Activated T-cell treated with anti-CD3 and anti-CD28 coated beads, Interleukin-2, amount 50 U/mL, for 24 hours (primary cell): ENCODE measurements around the gene ZNF646.
"Not testable (repeated sequence)": the region's sequence is repeated elsewhere in the genome, so short reads cannot be mapped to it uniquely, and the experiment has no call there.

ENCODE experiments used
- DNase-seq: peaks from one replicate; pipeline ENCODE4 v3.0.0-alpha.2; 2020
- H3K27ac Mint-ChIP-seq: 2 replicates; pipeline ENCODE4 v1.8.0; 2020; ENCODE audit warnings: mild to moderate bottlenecking, mixed read lengths
- H3K27me3 Mint-ChIP-seq: 2 replicates; pipeline ENCODE4 v1.8.0; 2020; ENCODE audit warnings: mixed read lengths
- H3K36me3 Mint-ChIP-seq: 2 replicates; pipeline ENCODE4 v1.8.0; 2020; ENCODE audit warnings: low read depth, mixed read lengths
- H3K4me1 Mint-ChIP-seq: 2 replicates; pipeline ENCODE4 v1.8.0; 2020; ENCODE audit warnings: low read depth, mixed read lengths
- H3K4me3 Mint-ChIP-seq: 2 replicates; pipeline ENCODE4 v1.8.0; 2020; ENCODE audit warnings: mild to moderate bottlenecking, moderate library complexity, mixed read lengths
- H3K9me3 Mint-ChIP-seq: 2 replicates; pipeline ENCODE4 v1.8.0; 2020; ENCODE audit warnings: mixed read lengths

The ZNF646 gene

GRCh38 chr16:31099860-31100638 is 25.8 kb downstream of the ZNF646 start:
- DNase-seq: no peak
- Mint-ChIP-seq H3K4me3 (no peak overlapping the region), H3K4me1 (peaks cover 9% of the 10 kb centered on the region), H3K27me3 (no peaks in the 10 kb centered on the region), H3K36me3 (no peaks in the 10 kb centered on the region), H3K27ac (no peak overlapping the region), H3K9me3 (no peaks in the 10 kb centered on the region)

DNA sequence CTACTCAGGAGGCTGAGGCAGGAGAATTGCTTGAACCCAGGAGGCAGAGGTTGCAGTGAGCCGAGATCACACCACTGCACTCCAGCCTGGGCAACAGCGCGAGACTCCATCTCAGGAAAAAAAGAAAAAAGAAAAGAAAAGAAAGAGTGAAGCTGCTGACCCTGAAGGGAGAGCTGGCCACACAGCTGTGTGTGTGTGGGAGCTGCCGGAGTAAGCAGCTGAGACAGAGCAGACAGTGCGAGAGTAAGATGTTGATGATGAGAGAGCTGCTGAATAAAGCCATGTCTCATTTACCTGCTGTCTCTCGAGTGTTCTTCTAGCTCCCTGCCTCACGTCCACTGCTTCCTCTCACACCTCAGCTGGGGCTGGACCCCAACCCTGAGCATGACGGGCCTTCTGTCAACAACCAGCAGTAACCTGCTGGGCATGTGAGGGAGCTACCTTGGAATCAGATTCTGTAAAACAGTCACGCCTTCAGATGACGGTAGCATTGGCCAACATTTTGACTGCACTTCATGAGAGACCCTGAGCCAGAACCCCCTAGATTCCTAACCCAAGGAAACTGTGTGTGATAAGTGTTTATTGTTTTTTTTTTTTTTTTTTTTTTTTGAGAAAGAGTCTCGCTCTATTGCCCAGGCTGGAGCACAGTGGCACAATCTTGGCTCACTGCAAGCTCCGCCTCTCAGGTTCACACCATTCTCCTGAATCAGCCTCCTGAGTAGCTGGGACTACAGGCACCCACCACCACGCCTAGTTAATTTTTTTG is 26.8 kb downstream of the ZNF646 start:
- not testable (repeated sequence) for H3K4me1 Mint-ChIP-seq, H3K9me3 Mint-ChIP-seq, H3K27me3 Mint-ChIP-seq, DNase-seq, H3K27ac Mint-ChIP-seq, H3K4me3 Mint-ChIP-seq, H3K36me3 Mint-ChIP-seq

DNA sequence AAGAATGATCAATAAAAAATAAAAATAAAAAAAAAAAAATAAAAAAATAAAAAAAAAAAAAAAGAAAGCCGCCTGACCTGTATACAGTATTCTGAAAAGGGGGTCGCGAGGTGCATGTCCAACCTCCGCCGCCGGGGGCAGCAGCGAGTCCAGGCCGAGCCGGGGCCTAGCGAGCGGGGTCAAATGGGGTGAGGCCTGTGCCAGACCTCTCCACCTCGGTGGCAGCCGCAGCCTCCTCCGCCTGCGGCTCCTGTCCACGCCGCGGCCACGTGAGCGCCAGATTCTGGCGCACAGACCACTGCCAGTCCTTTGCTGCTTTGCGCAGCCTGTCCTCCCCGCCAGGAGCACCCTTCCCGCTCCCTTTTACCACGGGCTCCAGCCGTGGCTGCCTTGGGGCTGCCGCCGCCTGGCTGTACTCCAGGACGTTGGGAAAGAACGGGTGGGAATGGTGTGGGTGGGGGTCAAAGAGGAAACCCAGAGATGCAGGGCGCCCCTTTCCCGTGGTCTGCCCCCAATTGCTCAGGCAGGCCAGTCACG is 31.5 kb downstream of the ZNF646 start:
- Mint-ChIP-seq H3K4me3 (peak overlapping the region; percentile 47), H3K4me1 (peaks cover 33% of the 10 kb centered on the region), H3K27ac (peak overlapping the region; percentile 80), H3K36me3 (peaks cover 14% of the 10 kb centered on the region), H3K9me3 (no peaks in the 10 kb centered on the region), H3K27me3 (no peaks in the 10 kb centered on the region)
- DNase-seq: peak; percentile 91

DNA sequence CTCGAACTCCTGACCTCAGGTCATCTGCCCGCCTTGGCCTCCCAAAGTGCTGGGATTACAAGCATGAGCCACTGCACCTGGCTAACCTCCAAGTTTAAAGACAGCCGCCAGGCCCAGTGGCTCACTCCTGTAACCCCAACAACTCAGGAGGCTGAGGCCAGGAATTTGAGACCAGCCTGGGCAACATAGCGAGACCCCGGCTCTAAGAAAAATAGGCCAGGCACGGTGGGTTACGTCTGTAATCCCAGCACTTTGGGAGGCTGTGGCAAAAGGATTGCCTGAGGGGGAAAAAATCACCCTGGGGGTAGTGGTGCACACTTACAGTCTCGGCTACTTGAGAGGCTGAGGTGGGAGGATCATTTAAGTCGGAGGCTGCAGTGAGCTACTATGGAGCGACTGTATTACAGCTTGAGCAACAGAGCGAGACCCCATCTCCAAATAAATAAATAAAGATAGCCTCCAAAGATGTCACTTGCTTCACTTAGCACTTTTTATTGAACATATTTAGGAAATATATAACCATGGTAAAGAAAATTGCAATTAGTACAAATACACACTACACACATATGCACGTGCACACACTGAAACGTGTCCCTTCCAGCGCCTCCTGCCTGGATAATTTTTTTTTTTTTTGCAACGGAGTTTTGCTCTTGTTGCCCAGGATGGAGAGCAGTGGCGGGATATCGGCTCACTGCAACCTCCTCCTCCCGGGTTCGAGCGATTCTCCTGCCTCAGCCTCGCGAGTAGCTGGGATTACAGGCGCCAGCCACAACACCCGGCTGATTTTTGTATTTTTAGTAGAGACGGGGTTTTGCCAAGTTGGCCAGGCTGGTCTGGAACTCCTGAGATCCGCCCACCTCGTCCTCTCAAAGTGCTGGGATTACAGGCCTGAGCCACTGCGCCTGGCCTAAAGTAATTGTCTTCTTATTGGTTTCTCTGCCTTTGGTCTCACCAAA is 32.6 kb downstream of the ZNF646 start:
- H3K27ac Mint-ChIP-seq: peak overlapping the region; percentile 90
- peak overlapping the region; percentile 76 for H3K4me3 Mint-ChIP-seq
- H3K4me1 Mint-ChIP-seq: peaks cover 33% of the 10 kb centered on the region
- DNase-seq: no peak
- H3K27me3 Mint-ChIP-seq: no peaks in the 10 kb centered on the region
- peaks cover 24% of the 10 kb centered on the region for H3K36me3 Mint-ChIP-seq
- no peaks in the 10 kb centered on the region for H3K9me3 Mint-ChIP-seq

DNA sequence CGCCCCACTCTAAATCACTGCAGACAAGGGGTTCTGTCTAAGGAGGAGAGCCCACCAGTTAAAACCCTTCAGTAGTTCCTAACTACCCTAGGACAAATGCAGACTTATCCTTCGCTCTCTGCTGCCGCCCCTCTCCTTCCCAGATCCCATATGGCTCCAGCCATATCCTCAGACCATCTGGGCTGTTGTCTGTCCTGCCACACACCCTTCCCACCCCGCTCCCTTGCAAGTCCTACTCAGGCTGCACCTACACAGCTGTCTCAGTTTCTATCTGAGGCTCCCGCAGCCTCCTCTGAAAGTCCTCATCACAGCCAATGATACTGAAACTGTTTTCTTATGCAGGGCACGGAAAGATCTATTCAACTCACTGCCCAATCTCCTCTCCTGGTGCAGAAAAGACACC is 33.2 kb downstream of the ZNF646 start:
- peaks cover 33% of the 10 kb centered on the region for H3K4me1 Mint-ChIP-seq
- DNase-seq: peak; percentile 43
- H3K27me3 Mint-ChIP-seq: no peaks in the 10 kb centered on the region
- peak overlapping the region; percentile 90 for H3K27ac Mint-ChIP-seq
- H3K9me3 Mint-ChIP-seq: no peaks in the 10 kb centered on the region
- H3K36me3 Mint-ChIP-seq: peaks cover 31% of the 10 kb centered on the region
- H3K4me3 Mint-ChIP-seq: peak overlapping the region; percentile 76

DNA sequence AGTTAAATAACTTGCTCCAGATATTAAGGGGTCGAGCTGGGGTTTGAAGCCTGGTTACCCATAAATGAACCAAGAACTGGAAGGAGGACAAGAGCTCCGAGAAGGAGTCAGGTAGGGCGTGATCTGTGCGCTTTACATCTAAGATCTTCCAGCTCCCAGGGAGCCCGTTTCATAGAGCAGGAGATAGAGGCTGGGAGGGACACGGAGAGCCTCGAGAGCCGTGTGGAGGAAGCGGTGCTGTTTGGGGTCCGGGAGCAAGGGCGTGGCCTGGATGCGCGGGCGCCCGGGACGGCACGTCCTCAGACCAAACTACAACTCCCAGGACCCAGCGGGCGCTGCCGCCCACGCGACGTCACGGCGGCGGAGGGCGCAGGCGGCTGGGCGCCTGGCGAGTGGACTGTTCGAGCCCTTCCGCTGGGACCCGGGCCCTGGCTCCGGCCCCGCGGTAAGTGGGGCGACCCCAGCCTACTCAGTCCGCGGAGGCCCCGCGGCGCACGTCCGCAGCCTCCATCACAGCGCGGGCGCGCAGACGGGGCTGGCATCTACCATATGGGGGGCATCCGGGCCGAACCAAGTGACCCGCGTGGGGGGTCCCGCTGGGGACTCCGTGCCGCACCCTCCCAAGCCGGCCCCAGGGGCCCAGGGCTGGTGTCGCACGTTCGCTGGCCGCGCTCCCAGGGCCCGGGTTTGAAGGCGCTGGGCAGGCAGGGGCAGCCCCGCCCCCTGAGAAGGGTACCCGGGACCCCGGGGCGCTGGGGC is 34.0 kb downstream of the ZNF646 start, which contains the start of gene BCKDK:
Gene BCKDK (plus strand): TSS at position 352 of the 759 bp plus-strand sequence. CDS start 838 bp downstream, outside the sequence.
- H3K27ac Mint-ChIP-seq: peak within 1 kb of the TSS; percentile 90
- peaks cover 33% of the 10 kb centered on the region for H3K4me1 Mint-ChIP-seq
- H3K36me3 Mint-ChIP-seq: peaks cover 38% of the 10 kb centered on the region
- H3K27me3 Mint-ChIP-seq: no peaks in the 10 kb centered on the region
- H3K4me3 Mint-ChIP-seq: peak within 1 kb of the TSS; percentile 76
- DNase-seq: peak; percentile 86
- H3K9me3 Mint-ChIP-seq: no peaks in the 10 kb centered on the region

DNA sequence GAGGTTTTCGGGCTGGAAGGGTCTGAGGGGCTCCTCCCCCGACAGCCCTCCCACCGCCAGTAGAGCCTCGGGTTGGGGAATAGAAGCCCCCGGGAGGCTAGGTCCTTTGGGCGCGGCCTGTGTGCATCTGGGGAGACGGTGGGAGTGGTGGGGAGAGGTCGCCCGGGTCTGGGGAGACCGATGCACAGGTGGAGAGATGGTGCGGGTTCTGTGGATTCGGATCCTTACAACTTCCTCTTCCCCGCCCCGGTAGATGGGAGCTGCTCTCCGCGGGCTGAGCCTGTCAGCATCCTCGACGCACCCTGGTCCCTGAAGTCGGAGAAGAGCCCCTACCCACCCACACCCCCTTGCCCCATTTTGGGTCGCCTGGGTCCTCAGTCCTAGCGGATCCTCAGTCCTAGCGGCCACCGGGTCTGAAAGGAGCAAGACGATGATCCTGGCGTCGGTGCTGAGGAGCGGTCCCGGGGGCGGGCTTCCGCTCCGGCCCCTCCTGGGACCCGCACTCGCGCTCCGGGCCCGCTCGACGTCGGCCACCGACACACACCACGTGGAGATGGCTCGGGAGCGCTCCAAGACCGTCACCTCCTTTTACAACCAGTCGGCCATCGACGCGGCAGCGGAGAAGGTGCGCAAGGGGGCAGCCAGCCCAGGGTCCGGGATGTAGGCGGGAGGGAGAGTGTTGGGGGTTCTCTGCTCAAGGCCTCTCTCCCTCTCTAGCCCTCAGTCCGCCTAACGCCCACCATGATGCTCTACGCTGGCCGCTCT is 34.8 kb downstream of the ZNF646 start:
- Mint-ChIP-seq H3K36me3 (peaks cover 39% of the 10 kb centered on the region), H3K4me1 (peaks cover 38% of the 10 kb centered on the region), H3K9me3 (no peaks in the 10 kb centered on the region), H3K27me3 (no peaks in the 10 kb centered on the region), H3K4me3 (peak overlapping the region; percentile 76), H3K27ac (peak overlapping the region; percentile 84)
- no peak for DNase-seq

DNA sequence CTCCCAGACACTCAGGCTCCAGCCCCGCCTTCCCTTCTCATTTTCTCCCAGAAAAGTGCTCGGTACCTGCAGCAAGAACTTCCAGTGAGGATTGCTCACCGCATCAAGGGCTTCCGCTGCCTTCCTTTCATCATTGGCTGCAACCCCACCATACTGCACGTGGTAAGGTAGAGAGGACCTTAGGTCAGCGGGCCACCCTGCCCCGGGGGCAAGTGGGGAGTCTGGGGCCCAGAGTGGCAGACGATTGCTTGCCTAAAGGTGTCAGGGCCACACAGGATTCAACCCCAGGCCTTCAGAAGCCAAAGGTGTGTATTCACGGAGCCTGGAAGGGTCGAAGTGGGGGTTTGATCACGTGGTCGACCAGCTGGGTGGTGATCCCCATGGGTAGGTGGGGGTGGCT is 35.4 kb downstream of the ZNF646 start:
- Mint-ChIP-seq H3K4me3 (peak overlapping the region; percentile 76), H3K4me1 (peaks cover 38% of the 10 kb centered on the region), H3K36me3 (peaks cover 39% of the 10 kb centered on the region), H3K9me3 (no peaks in the 10 kb centered on the region), H3K27me3 (no peaks in the 10 kb centered on the region), H3K27ac (peak overlapping the region; percentile 84)
- DNase-seq: no peak

GRCh38 chr16:31110106-31111034 is 36.1 kb downstream of the ZNF646 start:
- Mint-ChIP-seq H3K9me3 (no peaks in the 10 kb centered on the region), H3K36me3 (peaks cover 39% of the 10 kb centered on the region), H3K4me1 (peaks cover 38% of the 10 kb centered on the region), H3K27me3 (no peaks in the 10 kb centered on the region), H3K4me3 (peak overlapping the region; percentile 76), H3K27ac (peak overlapping the region; percentile 63)
- no peak for DNase-seq

DNA sequence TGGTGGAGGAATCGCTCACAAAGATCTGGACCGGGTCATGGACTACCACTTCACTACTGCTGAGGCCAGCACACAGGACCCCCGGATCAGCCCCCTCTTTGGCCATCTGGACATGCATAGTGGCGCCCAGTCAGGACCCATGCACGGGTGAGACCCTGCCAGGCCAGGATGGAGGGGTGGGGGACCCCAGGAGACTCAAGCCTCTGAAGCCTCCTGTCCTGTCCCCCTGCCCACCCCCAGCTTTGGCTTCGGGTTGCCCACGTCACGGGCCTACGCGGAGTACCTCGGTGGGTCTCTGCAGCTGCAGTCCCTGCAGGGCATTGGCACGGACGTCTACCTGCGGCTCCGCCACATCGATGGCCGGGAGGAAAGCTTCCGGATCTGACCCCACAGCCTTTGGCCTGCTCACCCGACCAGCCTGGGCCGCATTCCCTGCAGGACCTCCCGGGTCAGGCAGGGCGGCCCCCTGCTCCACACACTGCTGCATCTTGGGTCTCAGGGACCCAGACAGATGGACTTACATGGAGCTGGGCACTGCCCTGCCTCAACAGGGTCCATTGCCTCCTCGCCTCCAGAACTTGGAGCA is 37.8 kb downstream of the ZNF646 start:
- H3K27ac Mint-ChIP-seq: peak overlapping the region; percentile 66
- H3K36me3 Mint-ChIP-seq: peaks cover 41% of the 10 kb centered on the region
- H3K4me1 Mint-ChIP-seq: peaks cover 38% of the 10 kb centered on the region
- H3K4me3 Mint-ChIP-seq: no peak overlapping the region
- no peak for DNase-seq
- no peaks in the 10 kb centered on the region for H3K9me3 Mint-ChIP-seq
- H3K27me3 Mint-ChIP-seq: no peaks in the 10 kb centered on the region

GRCh38 chr16:31112711-31113110 is 38.5 kb downstream of the ZNF646 start:
- DNase-seq: no peak
- Mint-ChIP-seq H3K9me3 (no peaks in the 10 kb centered on the region), H3K27ac (peak overlapping the region; percentile 76), H3K36me3 (peaks cover 41% of the 10 kb centered on the region), H3K4me1 (peaks cover 31% of the 10 kb centered on the region), H3K4me3 (no peak overlapping the region), H3K27me3 (no peaks in the 10 kb centered on the region)
